ENCODE measurements around the gene SAXO2. TPM values are rescaled to one million over a fixed set of nuclear protein-coding genes. Genes with fewer than 3 reads are reported as not detected.
"Not testable (repeated sequence)": the region's sequence is repeated elsewhere in the genome, so short reads cannot be mapped to it uniquely, and the experiment has no call there.

SAXO2 gene
- total and polyA plus RNA-seq, 2 of the 8 experiments (the other 6 are each of a cell fraction or from before 2014, with no cell fraction given): 3.1 TPM

DNA sequence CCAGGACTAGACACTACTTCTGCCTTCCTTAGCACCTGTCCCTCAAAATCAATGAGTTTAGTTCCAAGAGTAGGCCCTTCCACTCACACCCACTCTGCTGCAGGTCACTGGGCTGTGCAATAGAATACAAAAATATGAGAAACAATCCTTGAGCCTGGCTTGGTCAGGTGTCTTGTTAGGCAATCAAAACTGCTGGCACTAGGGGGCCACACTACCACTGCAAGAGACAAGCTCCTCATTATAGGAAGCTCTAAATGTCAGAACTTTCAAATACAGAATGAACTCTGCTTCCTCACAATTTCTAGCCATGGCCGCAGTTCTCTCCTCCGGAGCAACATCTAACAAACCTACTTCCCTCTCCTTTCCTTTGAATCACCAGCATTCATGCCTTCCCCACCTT, 41.1 kb upstream of the SAXO2 start:
- H3K18ac ChIP-seq (ENCODE audit: extremely low read depth, low read length); FAIRE-seq; H4K5ac ChIP-seq (ENCODE audit: insufficient read length, low read depth, low read length); H3K9ac ChIP-seq (replicated peaks in 1 of 4; ENCODE audit: extremely low read depth in 1 of 4, low read depth in 3 of 4, low read length in 3 of 4); H3K23me2 ChIP-seq (ENCODE audit: low read depth, low read length); H3K14ac ChIP-seq (ENCODE audit: insufficient read length); H3K4ac ChIP-seq (replicated peaks; ENCODE audit: insufficient read length, low read depth, low read length); H3K79me2 ChIP-seq (ENCODE audit: control insufficient read depth in 1 of 2, insufficient read depth in 2 of 2, low read length in 2 of 2); H4K91ac ChIP-seq (replicated peaks; ENCODE audit: insufficient read length, low read length); H3K27me3 ChIP-seq (replicated peaks in 1 of 4; ENCODE audit: control insufficient read depth in 3 of 4, extremely low read depth in 1 of 4, insufficient read depth in 3 of 4, low read length in 3 of 4); H2BK120ac ChIP-seq (replicated peaks; ENCODE audit: low read depth, low read length); POLR2A ChIA-PET (ENCODE audit: partially characterized antibody); H2AFZ ChIP-seq (ENCODE audit: low read length); H3K23ac ChIP-seq (ENCODE audit: insufficient read length); DNase-seq (ENCODE audit: low read depth in 1 of 2, low spot score in 2 of 2); H3K9me3 ChIP-seq (ENCODE audit: insufficient read depth in 2 of 2, low read depth in 1 of 2, low read length in 1 of 2); H3K27ac ChIP-seq (ENCODE audit: low read depth, low read length); H4K8ac ChIP-seq (ENCODE audit: extremely low read depth, insufficient read depth, low read length); H2BK12ac ChIP-seq (ENCODE audit: low read depth, low read length); H2BK5ac ChIP-seq (ENCODE audit: low read depth, low read length); H3K56ac ChIP-seq (replicated peaks; ENCODE audit: insufficient read length, low read depth, low read length); H3K4me1 ChIP-seq (replicated peaks in 1 of 4; ENCODE audit: control insufficient read depth in 3 of 4, insufficient read depth in 4 of 4, low read length in 3 of 4); H2BK15ac ChIP-seq (ENCODE audit: low read length); H3K79me1 ChIP-seq (ENCODE audit: low read depth, low read length); H3K36me3 ChIP-seq (ENCODE audit: control insufficient read depth in 2 of 4, insufficient read depth in 4 of 4, low read length in 3 of 4); H3K4me2 ChIP-seq (ENCODE audit: insufficient read depth in 1 of 2, low read depth in 2 of 2, low read length in 2 of 2); H2BK20ac ChIP-seq (ENCODE audit: low read length); H3K4me3 ChIP-seq (ENCODE audit: extremely low read depth in 1 of 4, insufficient read depth in 2 of 4, low read depth in 3 of 4, low read length in 4 of 4); H2AK5ac ChIP-seq (ENCODE audit: low read depth, low read length); H4K20me1 ChIP-seq (replicated peaks in 1 of 2; ENCODE audit: control insufficient read depth in 1 of 2, insufficient read depth in 2 of 2, low read length in 2 of 2): not testable (repeated sequence)
- 80% methylated on average over 2 of the region's 2 CpGs; no CpG with 5 or more reads in 1 of the 2 experiments for WGBS, 2 experiments (ENCODE audit: extremely low coverage in 1 of 2, insufficient coverage in 1 of 2, insufficient read length in 1 of 2, insufficient replicate concordance in 2 of 2, low coverage in 1 of 2, low lambda C conversion rate in 2 of 2, missing lambda C conversion rate in 1 of 2)
- TF ChIP-seq, protein P1, sequence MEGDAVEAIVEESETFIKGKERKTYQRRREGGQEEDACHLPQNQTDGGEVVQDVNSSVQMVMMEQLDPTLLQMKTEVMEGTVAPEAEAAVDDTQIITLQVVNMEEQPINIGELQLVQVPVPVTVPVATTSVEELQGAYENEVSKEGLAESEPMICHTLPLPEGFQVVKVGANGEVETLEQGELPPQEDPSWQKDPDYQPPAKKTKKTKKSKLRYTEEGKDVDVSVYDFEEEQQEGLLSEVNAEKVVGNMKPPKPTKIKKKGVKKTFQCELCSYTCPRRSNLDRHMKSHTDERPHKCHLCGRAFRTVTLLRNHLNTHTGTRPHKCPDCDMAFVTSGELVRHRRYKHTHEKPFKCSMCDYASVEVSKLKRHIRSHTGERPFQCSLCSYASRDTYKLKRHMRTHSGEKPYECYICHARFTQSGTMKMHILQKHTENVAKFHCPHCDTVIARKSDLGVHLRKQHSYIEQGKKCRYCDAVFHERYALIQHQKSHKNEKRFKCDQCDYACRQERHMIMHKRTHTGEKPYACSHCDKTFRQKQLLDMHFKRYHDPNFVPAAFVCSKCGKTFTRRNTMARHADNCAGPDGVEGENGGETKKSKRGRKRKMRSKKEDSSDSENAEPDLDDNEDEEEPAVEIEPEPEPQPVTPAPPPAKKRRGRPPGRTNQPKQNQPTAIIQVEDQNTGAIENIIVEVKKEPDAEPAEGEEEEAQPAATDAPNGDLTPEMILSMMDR (IDR thresholded peaks at IDR 0.05; ENCODE audit: control extremely low read depth in 1 of 3, insufficient read depth in 1 of 3, low read depth in 1 of 3, low read length in 3 of 3): peak in 2 of 3 experiments; percentile 31 to 35; a peak in 2 of 4 replicates
- TF ChIP-seq RAD21 (IDR thresholded peaks at IDR 0.05 in 1 of 2, conservative IDR thresholded peaks at IDR 0.05 in 1 of 2; ENCODE audit: low read depth in 2 of 2, low read length in 2 of 2): peak; percentile 28 to 43
- CTCF ChIA-PET (ENCODE audit: partially characterized antibody): interaction anchor here (0.6 to 1.7 kb wide), 2 partner anchors 10 to 217 kb away, joined by 3 to 4 read pairs; no protein-coding TSS in a partner anchor
